Erythroblast (primary cell): Measurements from ENCODE around the gene CHP2.

Experiments used
- GATA1 ChIP-seq: IDR thresholded peaks from 2 replicates; pipeline ENCODE4 v1.6.1; 2011; ENCODE audit warnings: low read depth, mild to moderate bottlenecking, control low read depth, low read length, moderate library complexity
- POLR2A ChIP-seq: IDR thresholded peaks from 2 replicates; pipeline ENCODE4 v1.6.1; 2011; ENCODE audit warnings: mild to moderate bottlenecking, low read length

GRCh38 chr16:23741675-23742303 lies 13.0 kb upstream of the CHP2 start:
- TF ChIP-seq POLR2A = no peak
- no peak for TF ChIP-seq GATA1
